Right ventricle myocardium superior (tissue), 1 donor: ENCODE results near the gene HTR7. TPM values are rescaled to one million over a fixed set of nuclear protein-coding genes. Genes with fewer than 3 reads are reported as not detected.
"Not testable (repeated sequence)": the region's sequence is repeated elsewhere in the genome, so short reads cannot be mapped to it uniquely, and the experiment has no call there.

Source experiments
- ATAC-seq: fragments of 200-7000 bp; cut with Tn5 transposase; one replicate; pipeline ENCODE4 v1.9.1; 2020; ENCODE audit warnings: mild to moderate bottlenecking; ENCODE audit not compliant: poor library complexity
- DNase-seq: peaks from one replicate; pipeline ENCODE4 v3.0.0-alpha.2; 2020
- intact Hi-C: fragments of 100-400 bp; cut with DNase I; formaldehyde crosslinking; loops from one replicate; pipeline ENCODE4 v1.11.2; 2022
- total RNA-seq: library from RNA; stranded (reverse); fragmentation: NEBNext Ultra II Directional; extraction: Animal tissue kit (Norgen Biotek cat#: 25700); gene quantifications from one replicate; pipeline ENCODE4 v1.2.1, GENCODE V29; 2021
- donor health status: DM: no; HTN: yes; CAD: no; lungs with severe emphysema.

The HTR7 gene
- total RNA-seq, 1 donor from 2014 or later = 0.16 TPM

GRCh38 chr10:90862908-90863514, 5.2 kb upstream of the HTR7 start:
- no peak for DNase-seq
- ATAC-seq = no peak
- intact Hi-C loops = no loop called here

GRCh38 chr10:90860790-90861189, 3.0 kb upstream of the HTR7 start:
- DNase-seq (no peak), ATAC-seq (no peak)
- intact Hi-C loops = no loop called here

GRCh38 chr10:90859321-90859751, 1.5 kb upstream of the HTR7 start:
- intact Hi-C loops = loop anchor here (5.0 kb wide), 1 partner anchor 107 kb away; no protein-coding TSS in a partner anchor

GRCh38 chr10:90858461-90858968, 676 bp upstream of the HTR7 start:
- DNase-seq (no peak), ATAC-seq (peak; percentile 22)
- intact Hi-C loops = loop anchor here (5.0 kb wide), 1 partner anchor 106 kb away; no protein-coding TSS in a partner anchor

More at GRCh38 chr10:90859321-90859751, 1.5 kb upstream of the HTR7 start:
- DNase-seq (no peak), ATAC-seq (no peak)

- ATAC-seq (no peak), DNase-seq (no peak)
- intact Hi-C loops = loop anchor here (5.0 kb wide), 1 partner anchor 105 kb away; no protein-coding TSS in a partner anchor
Observed at GRCh38 chr10:90856964-90857634, 740 bp downstream of the HTR7 start.

- no peak for ATAC-seq
- DNase-seq = no peak
- intact Hi-C loops = loop anchor here (5.0 kb wide), 1 partner anchor 104 kb away; no protein-coding TSS in a partner anchor
Observed at GRCh38 chr10:90856261-90856660, 1.6 kb downstream of the HTR7 start.

- ATAC-seq (no peak), DNase-seq (no peak)
- intact Hi-C loops = loop anchor here (5.0 kb wide), 1 partner anchor 103 kb away; no protein-coding TSS in a partner anchor
Observed at GRCh38 chr10:90855126-90855525, 2.7 kb downstream of the HTR7 start.

GRCh38 chr10:90849956-90850749, 7.7 kb downstream of the HTR7 start:
- DNase-seq (no peak), ATAC-seq (no peak)
- intact Hi-C loops = no loop called here

- ATAC-seq = no peak
- DNase-seq = no peak
- intact Hi-C loops = no loop called here
Observed at GRCh38 chr10:90847436-90847835, 10.4 kb downstream of the HTR7 start.

GRCh38 chr10:90846746-90847145, 11.1 kb downstream of the HTR7 start:
- ATAC-seq = no peak
- intact Hi-C loops = no loop called here
- DNase-seq = no peak

GRCh38 chr10:90845726-90846125, 12.1 kb downstream of the HTR7 start:
- no peak for ATAC-seq
- intact Hi-C loops = no loop called here
- DNase-seq = no peak

- no peak for ATAC-seq
- intact Hi-C loops = no loop called here
- no peak for DNase-seq
Observed at GRCh38 chr10:90842725-90843124, 15.1 kb downstream of the HTR7 start.

GRCh38 chr10:90837486-90837885, 20.4 kb downstream of the HTR7 start:
- no peak for DNase-seq
- ATAC-seq = no peak
- intact Hi-C loops = no loop called here

GRCh38 chr10:90834326-90834725, 23.5 kb downstream of the HTR7 start:
- no peak for ATAC-seq
- intact Hi-C loops = no loop called here
- DNase-seq = no peak

- ATAC-seq (no peak), DNase-seq (no peak)
- intact Hi-C loops = no loop called here
Observed at GRCh38 chr10:90832111-90832510, 25.7 kb downstream of the HTR7 start.

- intact Hi-C loops = no loop called here
- DNase-seq = no peak
- ATAC-seq = no peak
Observed at GRCh38 chr10:90822508-90822907, 35.3 kb downstream of the HTR7 start.

GRCh38 chr10:90821864-90822263, 36.0 kb downstream of the HTR7 start:
- DNase-seq, ATAC-seq, intact Hi-C loops: not testable (repeated sequence)

GRCh38 chr10:90819911-90820310, 37.9 kb downstream of the HTR7 start:
- ATAC-seq (no peak), DNase-seq (no peak)
- intact Hi-C loops = no loop called here

- intact Hi-C loops = no loop called here
- no peak for ATAC-seq
Observed at GRCh38 chr10:90818736-90819135, 39.1 kb downstream of the HTR7 start.

More at GRCh38 chr10:90818736-90819135, 39.1 kb downstream of the HTR7 start:
- no peak for DNase-seq
